ENCODE data around the gene PPP1CC. TPM values are rescaled to one million over a fixed set of nuclear protein-coding genes. Genes with fewer than 3 reads are reported as not detected.

PPP1CC gene
- polyA plus RNA-seq, 1 donor from 2014 or later, result 188 TPM

- Histone ChIP-seq H3K9ac (ENCODE audit: low read length) (no peak overlapping the region), H3K27ac (ENCODE audit: low read length) (no peak overlapping the region), H3F3A (ENCODE audit: insufficient read depth, low read length, poor library complexity, severe bottlenecking) (no peaks in the 10 kb centered on the region), H3K36me3 (ENCODE audit: insufficient read depth, low read length) (peaks cover 9% of the 10 kb centered on the region), H2AFZ (ENCODE audit: low read depth, low read length) (no peak overlapping the region), H3K27me3 (ENCODE audit: insufficient read depth, low read depth, low read length) (no peaks in the 10 kb centered on the region), H4K20me1 (ENCODE audit: insufficient read depth) (no peaks in the 10 kb centered on the region), H3K4me2 (ENCODE audit: low read length) (no peak overlapping the region), H3K9me3 (ENCODE audit: low read length) (no peaks in the 10 kb centered on the region), H3K79me2 (replicated peaks; ENCODE audit: insufficient read depth, low read length) (no peaks in the 10 kb centered on the region), H3K9me2 (ENCODE audit: insufficient read depth, low read length) (no peaks in the 10 kb centered on the region), H3K4me3 (ENCODE audit: low read length) (no peak overlapping the region)
- TF ChIP-seq MXI1 (conservative IDR thresholded peaks at IDR 0.05; ENCODE audit: poor library complexity, severe bottlenecking), result no peak
- no peak for TF ChIP-seq EZH2 (IDR thresholded peaks at IDR 0.05; ENCODE audit: borderline replicate concordance, insufficient read depth, low read length, poor library complexity, severe bottlenecking)
- TF ChIP-seq POLR2AphosphoS5 (IDR thresholded peaks at IDR 0.05), result no peak
- no peak for TF ChIP-seq RAD21 (conservative IDR thresholded peaks at IDR 0.05)
- no peak for TF ChIP-seq EP300 (conservative IDR thresholded peaks at IDR 0.05; ENCODE audit: poor library complexity, severe bottlenecking)
- TF ChIP-seq CTCF (IDR thresholded peaks at IDR 0.05; ENCODE audit: poor library complexity, severe bottlenecking), result no peak
- no peak for TF ChIP-seq REST (IDR thresholded peaks at IDR 0.05; ENCODE audit: borderline replicate concordance)
- no peak for TF ChIP-seq TAF1 (IDR thresholded peaks at IDR 0.05; ENCODE audit: low read depth)
Measured at GRCh38 chr12:110721570-110721969, 21.1 kb downstream of the PPP1CC start.

GRCh38 chr12:110720516-110720915 lies 22.2 kb downstream of the PPP1CC start:
- Histone ChIP-seq H3K4me3 (ENCODE audit: low read length) (no peak overlapping the region), H3K9me2 (ENCODE audit: insufficient read depth, low read length) (no peaks in the 10 kb centered on the region), H4K20me1 (ENCODE audit: insufficient read depth) (no peaks in the 10 kb centered on the region), H3K79me2 (replicated peaks; ENCODE audit: insufficient read depth, low read length) (no peaks in the 10 kb centered on the region), H3K27me3 (ENCODE audit: insufficient read depth, low read depth, low read length) (no peaks in the 10 kb centered on the region), H3K9ac (ENCODE audit: low read length) (no peak overlapping the region), H3K27ac (ENCODE audit: low read length) (no peak overlapping the region), H3K4me2 (ENCODE audit: low read length) (no peak overlapping the region), H3F3A (ENCODE audit: insufficient read depth, low read length, poor library complexity, severe bottlenecking) (no peaks in the 10 kb centered on the region), H3K9me3 (ENCODE audit: low read length) (no peaks in the 10 kb centered on the region), H2AFZ (ENCODE audit: low read depth, low read length) (no peak overlapping the region), H3K36me3 (ENCODE audit: insufficient read depth, low read length) (peaks cover 9% of the 10 kb centered on the region)
- TF ChIP-seq RAD21 (conservative IDR thresholded peaks at IDR 0.05) (no peak), MXI1 (conservative IDR thresholded peaks at IDR 0.05; ENCODE audit: poor library complexity, severe bottlenecking) (no peak), CTCF (IDR thresholded peaks at IDR 0.05; ENCODE audit: poor library complexity, severe bottlenecking) (no peak)

Measured in neural cell (in vitro differentiated cells).